ENCODE results near the gene CELF5. TPM values are rescaled to one million over a fixed set of nuclear protein-coding genes. Genes with fewer than 3 reads are reported as not detected.
A peak's percentile ranks its signal among the peaks of the same experiment; 100 is the strongest.

CELF5 gene
- total and polyA plus RNA-seq, 10 of the 15 experiments (the other 5 are each of a cell fraction or from before 2014, with no cell fraction given): 0.01 to 0.04 TPM; not detected in 8

DNA sequence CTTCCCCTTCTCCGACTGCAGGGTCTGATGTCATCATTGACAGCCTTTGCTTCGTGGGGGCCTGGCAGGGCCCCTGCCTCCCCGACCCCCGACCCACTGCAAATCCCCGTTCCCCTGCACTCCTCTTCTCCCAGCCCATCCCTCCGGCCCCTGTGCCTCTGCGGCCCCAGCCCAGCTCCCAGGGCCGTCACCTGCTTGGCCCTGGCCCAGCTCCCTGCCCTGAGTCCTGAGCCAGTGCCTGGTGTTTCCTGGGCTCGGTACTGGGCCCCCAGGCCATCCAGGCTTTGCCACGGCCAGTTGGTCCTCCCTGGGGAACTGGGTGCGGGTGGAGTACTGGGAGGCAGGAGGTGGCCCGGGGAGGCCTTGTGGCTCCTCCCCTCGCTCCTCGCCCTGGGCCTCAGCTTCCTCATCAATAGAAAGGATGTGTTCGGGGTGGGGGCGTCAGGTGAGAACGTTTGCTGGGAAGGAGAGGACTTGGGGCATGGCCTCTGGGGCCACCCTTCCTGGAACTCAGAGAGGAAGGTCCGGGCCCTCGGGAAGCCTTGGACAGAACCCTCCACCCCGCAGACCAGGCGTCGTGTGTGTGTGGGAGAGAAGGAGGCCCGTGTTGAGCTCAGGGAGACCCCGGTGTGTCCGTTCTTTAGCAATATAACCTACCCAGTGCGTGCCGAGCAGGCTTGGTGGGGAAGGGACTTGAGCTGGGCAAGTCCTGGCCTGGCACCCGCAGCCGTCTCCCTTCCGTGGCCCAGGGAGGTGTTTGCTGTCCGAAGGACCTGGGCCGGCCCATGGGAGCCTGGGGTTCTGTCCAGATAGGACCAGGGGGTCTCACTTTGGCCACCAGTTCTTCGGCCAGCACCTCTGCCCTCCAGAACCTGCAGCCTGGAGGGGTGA is 15.9 kb upstream of the CELF5 start (continued):
- TF ChIP-seq SUZ12 (IDR thresholded peaks at IDR 0.05; ENCODE audit: unreplicated experiment): no peak
- no peak for TF ChIP-seq DPF2 (IDR thresholded peaks at IDR 0.05)
- no peak for TF ChIP-seq IKZF1 (conservative IDR thresholded peaks at IDR 0.05)
- TF ChIP-seq, protein P1, sequence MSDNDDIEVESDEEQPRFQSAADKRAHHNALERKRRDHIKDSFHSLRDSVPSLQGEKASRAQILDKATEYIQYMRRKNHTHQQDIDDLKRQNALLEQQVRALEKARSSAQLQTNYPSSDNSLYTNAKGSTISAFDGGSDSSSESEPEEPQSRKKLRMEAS (IDR thresholded peaks at IDR 0.05; ENCODE audit: low read depth, low read length): no peak
- no peak for TF ChIP-seq NBN (IDR thresholded peaks at IDR 0.05)

DNA sequence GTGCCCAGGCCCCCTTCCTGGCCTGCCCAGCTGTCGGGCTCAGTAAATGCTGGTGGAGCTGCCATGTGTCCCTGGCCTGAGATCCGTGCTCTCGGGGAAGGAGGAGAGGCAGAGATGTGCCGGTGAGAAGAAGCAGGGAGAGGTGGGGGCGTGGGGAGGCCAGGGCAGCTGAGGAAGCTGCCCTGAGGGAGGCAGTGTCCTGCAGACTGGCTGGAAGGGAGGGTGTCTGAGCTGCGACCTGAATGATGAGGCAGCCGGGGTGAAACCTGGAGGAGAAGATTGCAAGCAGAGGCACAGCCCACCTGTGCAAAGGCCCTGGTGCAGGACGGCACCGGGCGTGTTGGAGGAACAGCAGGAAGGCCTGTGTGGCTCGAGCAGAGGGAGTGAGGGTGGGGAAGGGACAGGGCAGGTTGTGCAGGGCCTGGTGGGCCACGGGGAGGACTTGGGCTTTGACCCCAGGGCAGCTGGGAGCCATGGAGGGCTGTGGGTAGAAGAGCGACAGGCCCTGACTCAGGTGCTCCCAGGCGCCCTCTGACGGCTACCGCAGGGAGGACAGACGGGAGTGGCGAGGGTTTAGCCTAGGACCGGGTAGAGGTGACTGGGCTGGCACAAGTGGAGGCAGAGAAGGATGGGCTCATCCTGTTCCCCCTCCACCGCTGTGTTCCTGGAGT is 14.0 kb upstream of the CELF5 start:
- ChIA-PET SMC1A (ENCODE audit: uncharacterized antibody, unreplicated experiment) (interaction anchor here (1.3 kb wide), 1 partner anchor 260 kb away, joined by 3 read pairs; no protein-coding TSS in a partner anchor), RAD21 (ENCODE audit: unreplicated experiment) (no interaction called here), POLR2A (interaction anchor here (1.0 kb wide), 1 partner anchor 30 kb away, joined by 3 read pairs; no protein-coding TSS in a partner anchor), CTCF (interaction anchor here (0.6 to 3.3 kb wide), 4 partner anchors 40 to 259 kb away, joined by 3 to 11 read pairs (median 3); no protein-coding TSS in a partner anchor)
- Histone ChIP-seq H3K4me1 (ENCODE audit: control insufficient read depth, insufficient read depth, low read length) (no peaks in the 10 kb centered on the region), H3K4me2 (ENCODE audit: control insufficient read depth, insufficient read depth) (no peak overlapping the region), H3K9ac (ENCODE audit: control insufficient read depth, insufficient read depth, low read length) (no peak overlapping the region), H3K36me3 (ENCODE audit: control insufficient read depth in 2 of 2, insufficient read depth in 2 of 2, low read length in 1 of 2) (peaks cover 0 to 12% of the 10 kb centered on the region in 2 experiments; a peak in 2 of 4 replicates), H3K9me3 (replicated peaks; ENCODE audit: control insufficient read depth, insufficient read depth, low read length) (no peaks in the 10 kb centered on the region), H2AFZ (ENCODE audit: control insufficient read depth, low read depth, low read length) (no peak overlapping the region), H3K4me3 (no peak overlapping the region), H3K79me2 (ENCODE audit: control insufficient read depth, insufficient read depth, low read length) (no peaks in the 10 kb centered on the region), H3K27me3 (replicated peaks in 1 of 2; ENCODE audit: control insufficient read depth in 2 of 2, insufficient read depth in 2 of 2, low read length in 1 of 2) (no peaks in the 10 kb centered on the region), H4K20me1 (ENCODE audit: control insufficient read depth, insufficient read depth) (no peaks in the 10 kb centered on the region), H3K27ac (ENCODE audit: control insufficient read depth, insufficient read depth) (no peak overlapping the region)
- intact Hi-C loops (cut with micrococcal nuclease; ENCODE audit: unreplicated experiment): no loop called here
- DNase-seq (ENCODE audit: low read depth, low spot score): no peak
- in situ Hi-C loops (cut with MboI): no loop called here
- peak; percentile 96 for ATAC-seq
- 36% methylated on average over 20 of the region's 20 CpGs for WGBS (ENCODE audit: insufficient coverage, insufficient replicate concordance, low lambda C conversion rate, missing lambda C conversion rate)
- FAIRE-seq: no peak
- no TSS peak for BruUV-seq (replicated peaks)
- 0 out of 4 replicates have a peak, but pooled peaks of 1 of the 2 experiments have one; percentile 8 for TF ChIP-seq BHLHE40 (IDR thresholded peaks at IDR 0.05; ENCODE audit: borderline replicate concordance in 1 of 2, low read depth in 2 of 2, low read length in 1 of 2)
- no peak for TF ChIP-seq TBL1XR1 (IDR thresholded peaks at IDR 0.05; ENCODE audit: low read depth, low read length)
- TF ChIP-seq, protein P2, sequence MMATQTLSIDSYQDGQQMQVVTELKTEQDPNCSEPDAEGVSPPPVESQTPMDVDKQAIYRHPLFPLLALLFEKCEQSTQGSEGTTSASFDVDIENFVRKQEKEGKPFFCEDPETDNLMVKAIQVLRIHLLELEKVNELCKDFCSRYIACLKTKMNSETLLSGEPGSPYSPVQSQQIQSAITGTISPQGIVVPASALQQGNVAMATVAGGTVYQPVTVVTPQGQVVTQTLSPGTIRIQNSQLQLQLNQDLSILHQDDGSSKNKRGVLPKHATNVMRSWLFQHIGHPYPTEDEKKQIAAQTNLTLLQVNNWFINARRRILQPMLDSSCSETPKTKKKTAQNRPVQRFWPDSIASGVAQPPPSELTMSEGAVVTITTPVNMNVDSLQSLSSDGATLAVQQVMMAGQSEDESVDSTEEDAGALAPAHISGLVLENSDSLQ (IDR thresholded peaks at IDR 0.05): peak; percentile 75
- no peak for TF ChIP-seq RAD51 (IDR thresholded peaks at IDR 0.05)
- peak; percentile 57; the same call in 1 of the 2 replicates for TF ChIP-seq RUNX3 (IDR thresholded peaks at IDR 0.05; ENCODE audit: low read length)
- TF ChIP-seq ZNF217 (IDR thresholded peaks at IDR 0.05): no peak
- no peak for TF ChIP-seq SIX5 (IDR thresholded peaks at IDR 0.05; ENCODE audit: low read depth, low read length, severe bottlenecking)
- TF ChIP-seq POLR2A (IDR thresholded peaks at IDR 0.05; ENCODE audit: low read depth, low read length): peak; percentile 53; the same call in 1 of the 2 replicates
- TF ChIP-seq, protein P3, sequence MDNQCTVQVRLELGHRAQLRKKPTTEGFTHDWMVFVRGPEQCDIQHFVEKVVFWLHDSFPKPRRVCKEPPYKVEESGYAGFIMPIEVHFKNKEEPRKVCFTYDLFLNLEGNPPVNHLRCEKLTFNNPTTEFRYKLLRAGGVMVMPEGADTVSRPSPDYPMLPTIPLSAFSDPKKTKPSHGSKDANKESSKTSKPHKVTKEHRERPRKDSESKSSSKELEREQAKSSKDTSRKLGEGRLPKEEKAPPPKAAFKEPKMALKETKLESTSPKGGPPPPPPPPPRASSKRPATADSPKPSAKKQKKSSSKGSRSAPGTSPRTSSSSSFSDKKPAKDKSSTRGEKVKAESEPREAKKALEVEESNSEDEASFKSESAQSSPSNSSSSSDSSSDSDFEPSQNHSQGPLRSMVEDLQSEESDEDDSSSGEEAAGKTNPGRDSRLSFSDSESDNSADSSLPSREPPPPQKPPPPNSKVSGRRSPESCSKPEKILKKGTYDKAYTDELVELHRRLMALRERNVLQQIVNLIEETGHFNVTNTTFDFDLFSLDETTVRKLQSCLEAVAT (IDR thresholded peaks at IDR 0.05): no peak
- no peak for TF ChIP-seq NRF1 (conservative IDR thresholded peaks at IDR 0.05; ENCODE audit: low read depth, low read length)
- TF ChIP-seq MEF2A (IDR thresholded peaks at IDR 0.05; ENCODE audit: insufficient read depth, low read depth, low read length): no peak
- TF ChIP-seq, protein P4, sequence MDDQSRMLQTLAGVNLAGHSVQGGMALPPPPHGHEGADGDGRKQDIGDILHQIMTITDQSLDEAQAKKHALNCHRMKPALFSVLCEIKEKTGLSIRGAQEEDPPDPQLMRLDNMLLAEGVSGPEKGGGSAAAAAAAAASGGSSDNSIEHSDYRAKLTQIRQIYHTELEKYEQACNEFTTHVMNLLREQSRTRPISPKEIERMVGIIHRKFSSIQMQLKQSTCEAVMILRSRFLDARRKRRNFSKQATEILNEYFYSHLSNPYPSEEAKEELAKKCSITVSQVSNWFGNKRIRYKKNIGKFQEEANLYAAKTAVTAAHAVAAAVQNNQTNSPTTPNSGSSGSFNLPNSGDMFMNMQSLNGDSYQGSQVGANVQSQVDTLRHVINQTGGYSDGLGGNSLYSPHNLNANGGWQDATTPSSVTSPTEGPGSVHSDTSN (IDR thresholded peaks at IDR 0.05; ENCODE audit: insufficient replicate concordance, low read depth, low read length): peak; percentile 29
- TF ChIP-seq NFYB (IDR thresholded peaks at IDR 0.05; ENCODE audit: insufficient read depth, low read depth, low read length): no peak
